ENCODE results near the gene KLF17. TPM values are rescaled to one million over a fixed set of nuclear protein-coding genes. Genes with fewer than 3 reads are reported as not detected.

Gene KLF17
- total RNA-seq, 1 donor from 2014 or later: not detected

DNA sequence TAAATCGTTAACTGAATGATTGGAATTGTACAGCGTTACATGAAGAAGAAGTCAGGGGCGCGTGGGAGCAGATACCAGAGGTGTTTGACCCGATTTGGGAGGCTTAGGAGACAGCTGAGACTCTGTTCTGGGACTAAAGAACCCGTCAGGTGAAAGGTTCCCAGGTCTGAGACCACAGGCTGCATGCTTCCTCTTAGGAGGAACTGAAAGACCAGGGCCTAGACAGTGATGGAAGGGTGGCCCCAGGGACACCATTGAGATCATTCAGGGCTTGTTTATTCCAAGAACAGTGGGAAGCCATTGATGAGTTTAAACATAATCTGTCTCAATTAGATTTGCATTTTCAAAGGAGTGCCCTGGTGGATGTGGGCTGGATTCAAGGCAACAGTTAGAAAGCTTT is 904 bp downstream of the KLF17 start:
- Mint-ChIP-seq H3K9me3 (no peaks in the 10 kb centered on the region), H3K27ac (ENCODE audit: unreplicated experiment) (no peak overlapping the region), H3K4me3 (no peak overlapping the region), H3K4me1 (no peaks in the 10 kb centered on the region), H3K27me3 (ENCODE audit: low read depth) (peaks cover 9% of the 10 kb centered on the region), H3K36me3 (ENCODE audit: low read depth) (no peaks in the 10 kb centered on the region)
- TF ChIP-seq, protein P1, sequence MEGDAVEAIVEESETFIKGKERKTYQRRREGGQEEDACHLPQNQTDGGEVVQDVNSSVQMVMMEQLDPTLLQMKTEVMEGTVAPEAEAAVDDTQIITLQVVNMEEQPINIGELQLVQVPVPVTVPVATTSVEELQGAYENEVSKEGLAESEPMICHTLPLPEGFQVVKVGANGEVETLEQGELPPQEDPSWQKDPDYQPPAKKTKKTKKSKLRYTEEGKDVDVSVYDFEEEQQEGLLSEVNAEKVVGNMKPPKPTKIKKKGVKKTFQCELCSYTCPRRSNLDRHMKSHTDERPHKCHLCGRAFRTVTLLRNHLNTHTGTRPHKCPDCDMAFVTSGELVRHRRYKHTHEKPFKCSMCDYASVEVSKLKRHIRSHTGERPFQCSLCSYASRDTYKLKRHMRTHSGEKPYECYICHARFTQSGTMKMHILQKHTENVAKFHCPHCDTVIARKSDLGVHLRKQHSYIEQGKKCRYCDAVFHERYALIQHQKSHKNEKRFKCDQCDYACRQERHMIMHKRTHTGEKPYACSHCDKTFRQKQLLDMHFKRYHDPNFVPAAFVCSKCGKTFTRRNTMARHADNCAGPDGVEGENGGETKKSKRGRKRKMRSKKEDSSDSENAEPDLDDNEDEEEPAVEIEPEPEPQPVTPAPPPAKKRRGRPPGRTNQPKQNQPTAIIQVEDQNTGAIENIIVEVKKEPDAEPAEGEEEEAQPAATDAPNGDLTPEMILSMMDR (conservative IDR thresholded peaks at IDR 0.05): no peak
- no peak for DNase-seq (ENCODE audit: low read depth, low spot score)

DNA sequence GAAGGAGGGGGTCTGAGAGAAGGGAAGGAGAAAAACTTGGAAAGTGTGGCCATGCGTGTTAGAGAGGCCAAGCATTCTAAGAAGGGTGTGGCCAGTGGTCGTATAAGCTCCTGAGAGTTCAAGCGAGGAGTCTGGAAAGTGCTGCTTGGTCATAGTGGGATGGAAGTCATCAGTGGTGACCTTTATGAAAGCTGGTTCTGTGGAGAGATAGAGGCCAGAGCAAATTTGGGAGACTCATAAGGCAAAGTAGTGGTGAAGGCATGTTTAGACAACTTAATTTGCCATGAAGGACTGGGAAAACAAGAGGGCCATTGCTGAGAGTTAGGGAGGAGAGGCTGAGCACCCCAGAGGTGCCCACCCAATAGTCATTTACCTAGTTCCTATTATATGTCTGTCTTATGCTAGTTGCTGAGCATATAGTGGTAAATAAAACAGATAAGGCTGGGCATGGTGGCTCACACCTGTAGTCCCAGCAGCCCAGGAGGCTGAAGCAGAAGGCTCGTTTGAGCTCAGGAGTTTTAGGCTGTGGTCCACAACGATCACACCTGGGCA is 1.9 kb downstream of the KLF17 start:
- Mint-ChIP-seq H3K9me3 (no peaks in the 10 kb centered on the region), H3K36me3 (ENCODE audit: low read depth) (no peaks in the 10 kb centered on the region)

DNA sequence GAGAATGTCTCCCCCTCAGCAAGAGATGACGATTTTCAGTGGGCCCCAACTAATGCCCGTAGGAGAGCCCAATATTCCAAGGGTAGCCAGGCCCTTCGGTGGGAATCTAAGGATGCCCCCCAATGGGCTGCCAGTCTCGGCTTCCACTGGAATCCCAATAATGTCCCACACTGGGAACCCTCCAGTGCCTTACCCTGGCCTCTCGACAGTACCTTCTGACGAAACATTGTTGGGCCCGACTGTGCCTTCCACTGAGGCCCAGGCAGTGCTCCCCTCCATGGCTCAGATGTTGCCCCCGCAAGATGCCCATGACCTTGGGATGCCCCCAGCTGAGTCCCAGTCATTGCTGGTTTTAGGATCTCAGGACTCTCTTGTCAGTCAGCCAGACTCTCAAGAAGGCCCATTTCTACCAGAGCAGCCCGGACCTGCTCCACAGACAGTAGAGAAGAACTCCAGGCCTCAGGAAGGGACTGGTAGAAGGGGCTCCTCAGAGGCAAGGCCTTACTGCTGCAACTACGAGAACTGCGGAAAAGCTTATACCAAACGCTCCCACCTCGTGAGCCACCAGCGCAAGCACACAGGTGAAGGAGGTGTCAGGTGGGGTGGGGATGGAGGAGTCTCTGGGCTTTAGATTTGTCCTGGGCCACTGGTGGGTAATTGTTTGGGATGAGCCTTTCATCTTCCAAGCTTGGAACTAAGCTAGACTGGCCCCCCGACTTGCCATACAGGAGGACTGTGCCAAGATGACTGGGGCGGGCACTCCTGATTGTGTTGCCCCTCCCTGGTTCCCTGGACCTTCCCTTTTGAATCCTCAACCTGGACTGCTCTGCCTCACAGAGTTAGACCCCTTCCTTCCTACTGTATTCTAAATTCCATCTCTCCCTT is 11.2 kb downstream of the KLF17 start:
- no peak for DNase-seq (ENCODE audit: low read depth, low spot score)
- no peaks in the 10 kb centered on the region for H3K27me3 Mint-ChIP-seq (ENCODE audit: low read depth)
- H3K36me3 Mint-ChIP-seq (ENCODE audit: low read depth): no peaks in the 10 kb centered on the region
- no peak overlapping the region for H3K27ac Mint-ChIP-seq (ENCODE audit: unreplicated experiment)
- H3K4me1 Mint-ChIP-seq: no peaks in the 10 kb centered on the region
- TF ChIP-seq, protein P1 (conservative IDR thresholded peaks at IDR 0.05): no peak
- no peak overlapping the region for H3K4me3 Mint-ChIP-seq
- no peaks in the 10 kb centered on the region for H3K9me3 Mint-ChIP-seq

More for the DNA sequence above, 1.9 kb downstream of the KLF17 start:
- TF ChIP-seq, protein P1 (conservative IDR thresholded peaks at IDR 0.05): no peak
- no peak overlapping the region for H3K4me3 Mint-ChIP-seq
- no peak for DNase-seq (ENCODE audit: low read depth, low spot score)
- H3K27ac Mint-ChIP-seq (ENCODE audit: unreplicated experiment): no peak overlapping the region
- no peaks in the 10 kb centered on the region for H3K4me1 Mint-ChIP-seq
- H3K27me3 Mint-ChIP-seq (ENCODE audit: low read depth): peaks cover 9% of the 10 kb centered on the region

DNA sequence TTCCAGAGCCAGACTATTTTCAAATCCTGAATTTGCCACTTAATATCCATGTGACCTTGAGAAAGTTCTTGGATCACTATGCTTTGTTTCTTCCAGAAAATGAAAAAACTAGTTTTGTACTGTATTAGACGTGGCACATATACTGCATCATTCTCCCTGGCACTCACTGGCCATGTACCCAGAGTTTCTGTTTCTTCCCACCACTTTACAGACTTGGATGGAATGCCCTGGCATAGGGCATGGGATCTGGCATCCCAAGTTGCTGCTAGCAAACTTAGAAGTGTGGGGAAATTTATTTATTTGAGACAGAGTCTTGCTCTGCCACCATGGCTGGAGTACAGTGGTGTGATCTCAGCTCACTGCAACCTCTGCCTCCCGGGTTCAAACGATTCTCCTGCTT is 12.8 kb downstream of the KLF17 start:
- Mint-ChIP-seq H3K27ac (ENCODE audit: unreplicated experiment) (no peak overlapping the region), H3K36me3 (ENCODE audit: low read depth) (no peaks in the 10 kb centered on the region), H3K4me3 (no peak overlapping the region), H3K9me3 (no peaks in the 10 kb centered on the region), H3K27me3 (ENCODE audit: low read depth) (no peaks in the 10 kb centered on the region), H3K4me1 (no peaks in the 10 kb centered on the region)
- no peak for DNase-seq (ENCODE audit: low read depth, low spot score)
- TF ChIP-seq, protein P1 (conservative IDR thresholded peaks at IDR 0.05): no peak

DNA sequence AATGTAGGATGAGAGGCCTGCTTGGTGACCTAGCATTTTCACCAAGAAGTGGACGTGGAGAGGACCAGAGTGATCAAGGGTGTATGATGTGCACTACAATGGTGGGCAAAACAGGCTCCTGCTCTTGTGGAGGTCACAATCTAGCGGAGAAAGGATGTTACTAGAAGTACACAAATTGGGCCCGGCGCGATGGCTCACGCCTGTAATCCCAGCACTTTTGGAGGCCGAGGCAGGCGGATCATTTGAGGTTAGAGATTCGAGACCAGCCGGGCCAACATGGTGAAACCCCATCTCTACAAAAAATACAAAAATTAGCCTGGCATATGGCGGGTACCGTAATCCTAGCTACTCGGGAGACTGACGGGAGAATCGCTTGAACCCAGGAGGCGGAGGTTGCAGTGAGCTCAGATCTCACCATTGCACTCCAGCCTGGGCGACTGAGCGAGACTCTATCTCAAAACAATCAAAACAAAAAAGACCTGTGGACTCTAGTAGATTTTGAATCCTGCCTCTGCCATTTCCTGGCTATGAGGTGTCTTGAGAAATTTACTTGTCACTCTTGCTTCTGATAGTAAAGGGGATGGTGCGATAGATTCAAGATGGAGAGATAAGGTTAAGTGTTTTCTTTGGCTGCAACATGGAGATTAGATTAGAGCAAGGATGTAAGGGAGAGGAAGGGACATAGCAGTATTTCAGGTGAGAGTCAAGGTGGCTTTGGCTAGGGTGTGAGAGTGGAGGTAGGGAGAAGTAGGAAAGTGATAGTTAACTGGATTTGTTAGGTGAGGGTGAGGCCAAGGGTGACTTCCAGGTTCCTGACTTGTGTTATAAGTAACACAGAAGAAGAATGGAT is 15.7 kb downstream of the KLF17 start:
- TF ChIP-seq, protein P1 (conservative IDR thresholded peaks at IDR 0.05): no peak
- Mint-ChIP-seq H3K9me3 (no peaks in the 10 kb centered on the region), H3K36me3 (ENCODE audit: low read depth) (no peaks in the 10 kb centered on the region), H3K27ac (ENCODE audit: unreplicated experiment) (no peak overlapping the region), H3K4me1 (no peaks in the 10 kb centered on the region), H3K4me3 (no peak overlapping the region), H3K27me3 (ENCODE audit: low read depth) (no peaks in the 10 kb centered on the region)
- DNase-seq (ENCODE audit: low read depth, low spot score): no peak

All from neural crest cell (in vitro differentiated cells).